Stimulated activated CD8-positive, alpha-beta memory T cell treated with anti-CD3 and anti-CD28 coated beads, Interleukin-7, amount 100 ng/mL, for 48 hours (primary cell): Measurements from ENCODE around the gene POMGNT2.

Experiments
- DNase-seq, 2 donors: peaks; one replicate each; pipeline ENCODE4 v3.0.0-alpha.2; 2020; ENCODE audit warnings: low read depth in 1 of 2; ENCODE audit errors: extremely low read depth in 1 of 2

Gene POMGNT2

GRCh38 chr3:43105596-43106292 lies at the start of gene POMGNT2:
POMGNT2 (minus strand) TSS chr3:43106079; CDS start chr3:43081431, 24,648 bp downstream.
- DNase-seq = peak; percentile 73 to 83

GRCh38 chr3:43154980-43155379 lies 49.1 kb upstream of the POMGNT2 start:
- no peak for DNase-seq

- no peak for DNase-seq
Observed at GRCh38 chr3:43153216-43154083, 47.6 kb upstream of the POMGNT2 start.

- DNase-seq = no peak
Observed at GRCh38 chr3:43152649-43153048, 46.8 kb upstream of the POMGNT2 start.

- DNase-seq = no peak
Observed at GRCh38 chr3:43148033-43148432, 42.2 kb upstream of the POMGNT2 start.

- DNase-seq = no peak
Observed at GRCh38 chr3:43146599-43146998, 40.7 kb upstream of the POMGNT2 start.

GRCh38 chr3:43144761-43145490 lies 39.0 kb upstream of the POMGNT2 start:
- no peak for DNase-seq

- no peak for DNase-seq
Observed at GRCh38 chr3:43142472-43142871, 36.6 kb upstream of the POMGNT2 start.

GRCh38 chr3:43138488-43139231 lies 32.8 kb upstream of the POMGNT2 start:
- DNase-seq = no peak

GRCh38 chr3:43132870-43133636 lies 27.2 kb upstream of the POMGNT2 start:
- no peak for DNase-seq

- no peak for DNase-seq
Observed at GRCh38 chr3:43132193-43132592, 26.3 kb upstream of the POMGNT2 start.

- no peak for DNase-seq
Observed at GRCh38 chr3:43128464-43128863, 22.6 kb upstream of the POMGNT2 start.

- DNase-seq = no peak
Observed at GRCh38 chr3:43126536-43126935, 20.7 kb upstream of the POMGNT2 start.

GRCh38 chr3:43123895-43124294 lies 18.0 kb upstream of the POMGNT2 start:
- DNase-seq = no peak

- no peak for DNase-seq
Observed at GRCh38 chr3:43120937-43121336, 15.1 kb upstream of the POMGNT2 start.

- no peak for DNase-seq
Observed at GRCh38 chr3:43117257-43117656, 11.4 kb upstream of the POMGNT2 start.

- DNase-seq = no peak
Observed at GRCh38 chr3:43113671-43114070, 7.8 kb upstream of the POMGNT2 start.

- no peak for DNase-seq
Observed at GRCh38 chr3:43106293-43106628, 382 bp upstream of the POMGNT2 start.

GRCh38 chr3:43104660-43105595 lies 951 bp downstream of the POMGNT2 start:
- DNase-seq = no peak
